Left kidney (tissue), 2 donors: ENCODE data around the gene BFSP2. TPM values are rescaled to one million over a fixed set of nuclear protein-coding genes. Genes with fewer than 3 reads are reported as not detected.
"Not testable (repeated sequence)": the region's sequence is repeated elsewhere in the genome, so short reads cannot be mapped to it uniquely, and the experiment has no call there.

Experiments
- DNase-seq: peaks from one replicate; pipeline ENCODE4 v3.0.0-alpha.2; 2013
- polyA plus RNA-seq: library from polyadenylated mRNA; unstranded; fragments of 120-200 nt; gene quantifications from one replicate; pipeline ENCODE4 v1.2.1, GENCODE V29; 2013; ENCODE audit not compliant: insufficient read length

The BFSP2 gene
- polyA plus RNA-seq, 1 donor: 0.33 TPM

DNA sequence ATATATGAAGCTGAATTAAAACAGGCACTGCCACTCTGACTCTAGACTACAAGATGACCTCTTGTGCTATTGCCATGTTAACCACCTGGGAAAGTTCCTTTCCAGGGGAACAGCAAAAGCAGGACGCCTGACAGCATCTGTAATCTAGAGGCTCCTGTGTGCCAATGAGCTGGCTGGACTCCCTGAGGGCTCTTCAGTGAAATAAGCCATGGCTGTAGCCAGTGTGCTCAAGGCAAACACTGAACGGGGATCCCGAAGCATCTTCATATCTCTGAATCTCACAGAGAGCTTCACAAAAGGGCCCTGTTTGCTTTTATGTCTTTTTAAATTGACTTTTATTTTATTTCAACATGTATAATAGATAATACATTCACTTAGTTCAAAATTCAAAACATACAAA lies 57.2 kb downstream of the BFSP2 start:
- DNase-seq: no peak

DNA sequence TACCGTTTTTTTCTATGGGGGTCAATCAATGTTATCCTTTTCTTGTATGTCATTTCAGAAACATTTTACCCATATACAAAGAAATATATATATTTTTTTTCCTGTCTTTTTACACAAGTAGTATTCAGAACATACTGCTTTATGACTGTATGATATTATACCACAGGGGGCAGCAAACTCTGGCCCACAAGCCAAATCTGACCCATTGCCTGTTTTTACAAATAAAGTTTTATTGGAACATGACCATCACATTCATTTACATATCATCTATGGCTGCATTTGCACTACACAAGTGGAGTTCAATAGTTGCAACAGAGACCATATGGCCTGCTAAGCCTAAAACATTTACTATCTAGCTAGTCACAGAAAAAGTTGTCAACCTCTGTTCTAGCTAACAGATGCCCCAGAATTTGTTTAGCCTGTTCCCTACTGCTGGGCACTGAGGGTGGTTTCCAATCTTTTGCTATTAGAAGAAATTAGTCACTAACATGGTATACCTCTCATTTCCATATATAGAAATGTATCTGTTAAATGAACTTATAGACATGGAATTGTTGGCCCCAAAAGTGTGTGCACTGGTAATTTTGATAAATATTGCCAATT lies 57.7 kb downstream of the BFSP2 start:
- DNase-seq: no peak

DNA sequence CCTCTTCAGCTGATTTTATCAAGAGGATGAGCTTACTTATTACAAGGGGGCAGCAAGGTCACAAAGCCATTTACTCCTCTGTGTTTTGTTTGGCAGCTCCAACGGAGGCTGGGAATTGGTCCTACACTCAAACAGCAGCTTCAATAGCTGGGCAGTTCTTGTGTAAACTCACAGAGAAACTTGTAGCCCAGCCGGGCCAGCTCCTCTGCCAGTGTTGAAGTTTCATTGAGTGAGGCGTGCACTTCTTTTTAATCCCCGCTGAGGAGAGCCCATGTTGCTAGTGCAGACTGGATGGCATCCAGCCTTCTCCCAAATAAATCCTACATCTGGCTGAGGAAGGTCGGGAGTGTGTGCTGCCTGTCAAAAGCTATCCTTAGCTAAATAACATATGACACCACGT lies 59.5 kb downstream of the BFSP2 start:
- DNase-seq: no peak

DNA sequence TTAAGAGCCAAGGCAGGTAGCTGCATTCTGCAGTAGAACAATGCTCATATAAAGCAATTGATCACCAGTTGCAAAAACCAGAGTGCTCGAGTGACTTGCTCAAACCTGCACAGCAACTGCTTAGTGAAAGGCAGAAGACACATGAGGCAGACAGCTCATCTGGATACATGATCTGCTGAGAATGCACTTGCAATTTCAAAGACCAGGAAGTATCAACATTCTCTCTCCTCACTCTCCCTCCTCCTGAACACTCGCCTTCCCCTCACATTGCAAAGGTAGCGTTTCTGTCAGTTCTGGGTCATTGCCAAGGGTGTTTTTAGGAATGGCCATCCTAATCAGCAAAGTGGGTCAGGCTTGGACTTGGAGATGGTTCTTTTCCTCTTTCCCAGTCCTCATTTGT lies 61.0 kb downstream of the BFSP2 start:
- no peak for DNase-seq

DNA sequence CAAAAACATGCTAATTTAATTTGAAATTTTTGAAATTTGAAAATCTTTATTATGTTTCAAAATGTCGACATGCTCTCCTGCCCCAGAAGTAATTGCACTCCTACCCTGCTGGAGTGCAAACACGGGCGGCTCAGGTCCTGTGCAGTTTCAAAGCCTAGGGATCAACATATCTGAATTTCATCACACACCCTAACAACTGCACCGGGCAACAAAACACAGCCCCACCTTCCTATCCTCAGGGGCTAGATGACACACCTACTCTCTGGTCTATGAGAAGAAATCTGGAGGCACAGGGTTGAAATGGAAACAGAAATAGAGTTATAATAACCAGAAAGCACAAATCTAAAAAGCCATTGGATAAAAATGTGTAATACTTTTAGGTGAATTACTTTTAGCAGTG lies 61.4 kb downstream of the BFSP2 start:
- no peak for DNase-seq

DNA sequence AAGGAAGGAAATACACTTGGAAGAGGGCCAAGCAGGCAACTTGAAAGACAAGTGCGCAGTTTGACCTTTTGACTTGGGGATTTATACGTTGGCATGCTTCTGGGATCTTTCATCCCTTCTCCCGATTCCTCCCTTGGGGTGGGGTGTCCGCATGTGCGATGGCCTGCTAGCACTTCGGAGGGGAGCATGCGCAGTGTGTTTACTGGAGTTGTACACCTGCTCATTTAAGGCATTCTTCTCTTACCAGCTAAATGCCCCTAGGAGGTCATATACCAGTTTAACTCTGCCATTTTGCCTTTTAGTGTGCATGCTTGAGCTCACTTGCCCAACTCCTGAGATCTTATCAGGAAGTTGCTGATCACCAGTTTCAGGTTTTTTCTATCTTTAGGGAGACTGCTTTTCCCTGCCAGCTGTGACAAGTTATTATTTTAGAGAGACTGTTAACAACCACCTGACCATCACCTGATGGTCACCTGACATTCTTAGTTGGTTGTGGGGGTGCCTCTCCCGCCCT lies 63.5 kb downstream of the BFSP2 start:
- no peak for DNase-seq

DNA sequence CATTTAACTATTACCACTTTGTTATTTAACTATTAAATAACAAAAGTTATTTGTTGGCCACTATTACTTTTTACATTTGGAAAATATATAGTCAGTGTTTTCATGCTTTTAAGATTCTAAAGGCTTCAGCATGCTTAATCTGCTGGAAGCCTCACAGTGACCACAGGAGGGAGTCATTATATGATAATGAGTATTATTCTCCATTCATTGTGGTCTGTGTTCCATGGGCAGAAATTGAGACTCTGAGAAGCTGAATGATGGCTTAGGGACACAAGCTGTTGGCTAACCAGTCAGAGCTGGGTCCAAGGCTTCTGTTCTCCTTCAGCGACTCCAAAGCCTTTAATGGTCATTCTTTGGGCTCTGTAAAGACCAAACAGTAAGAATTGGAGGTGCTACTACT lies 64.7 kb downstream of the BFSP2 start:
- DNase-seq: no peak

DNA sequence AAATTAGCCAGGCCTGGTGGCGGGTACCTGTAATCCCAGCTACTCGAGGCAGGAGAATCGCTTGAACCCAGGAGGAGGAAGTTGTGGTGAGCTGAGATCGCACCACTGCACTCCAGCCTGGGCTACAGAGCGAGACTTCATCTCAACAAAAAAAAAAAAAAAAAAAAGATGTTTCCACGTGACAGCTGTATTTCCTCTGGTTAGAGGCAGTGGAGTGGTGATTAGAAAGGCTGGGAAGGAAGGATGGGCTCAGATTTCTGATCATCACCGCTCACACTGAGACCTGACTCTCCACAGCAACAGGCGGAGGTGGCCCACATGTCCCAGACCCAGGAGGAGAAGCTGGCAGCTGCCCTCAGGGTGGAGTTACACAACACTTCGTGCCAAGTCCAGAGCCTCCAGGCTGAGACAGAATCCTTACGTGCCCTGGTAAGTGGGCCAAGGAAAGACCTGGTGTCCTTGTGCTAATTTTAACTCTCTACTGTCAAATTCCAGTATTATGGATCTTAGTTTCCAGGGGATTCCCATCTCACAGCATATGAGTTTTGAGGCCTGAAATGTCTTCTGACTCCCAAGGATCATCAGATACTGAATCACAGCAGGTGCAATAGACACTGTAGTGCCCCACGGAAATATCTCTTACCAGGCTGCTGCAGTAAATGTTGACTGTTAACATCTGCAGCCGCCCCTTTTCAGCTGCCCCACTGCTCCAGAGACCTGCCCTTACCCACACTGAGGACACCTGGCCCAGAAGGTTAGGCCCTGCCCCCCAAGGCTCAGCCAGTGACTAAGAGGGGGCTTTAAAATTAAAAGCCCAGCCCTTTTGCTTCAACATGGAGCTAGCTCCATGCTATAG lies 66.9 kb downstream of the BFSP2 start:
- no peak for DNase-seq

DNA sequence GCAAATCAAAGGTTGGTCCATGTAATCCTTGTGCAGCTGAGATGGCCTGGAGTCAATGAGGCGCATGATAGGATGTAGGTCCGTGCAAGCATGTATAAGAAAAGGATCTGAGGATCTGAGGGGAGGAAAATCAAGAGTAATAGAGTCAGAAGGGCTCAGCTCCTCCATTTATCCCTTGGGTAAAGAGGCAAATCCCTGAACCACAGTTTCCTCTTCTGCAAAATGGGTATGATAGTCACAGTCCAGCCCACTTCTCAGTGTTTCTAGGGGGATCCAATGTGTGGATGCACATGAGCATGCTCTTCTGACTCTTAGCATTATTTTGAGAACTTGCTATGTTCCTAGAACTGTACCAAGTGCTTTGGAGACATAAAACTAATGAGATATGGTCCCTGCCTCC lies 67.9 kb downstream of the BFSP2 start:
- DNase-seq: no peak

DNA sequence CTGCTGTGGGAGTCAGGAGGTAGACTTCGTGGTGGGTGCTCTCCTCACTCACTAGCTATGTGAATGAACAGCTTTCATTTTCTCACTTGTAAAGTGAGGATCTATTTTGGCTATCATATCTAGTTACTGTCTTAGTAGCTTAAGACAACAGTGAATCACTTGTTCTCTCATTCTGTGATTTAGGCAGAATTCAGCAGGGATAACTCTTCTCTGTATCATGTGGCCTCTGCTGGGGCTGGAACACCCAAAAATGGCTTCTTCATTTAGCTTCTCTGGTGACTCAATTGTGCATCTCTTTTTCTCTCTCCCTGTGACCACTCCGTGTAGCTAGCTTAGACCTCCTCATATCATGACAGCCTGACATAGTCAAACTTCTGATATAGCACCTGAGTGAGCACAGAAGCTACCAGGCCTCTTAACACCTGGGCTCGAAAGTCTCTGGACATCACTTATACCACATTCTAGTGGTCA lies 68.4 kb downstream of the BFSP2 start:
- no peak for DNase-seq

DNA sequence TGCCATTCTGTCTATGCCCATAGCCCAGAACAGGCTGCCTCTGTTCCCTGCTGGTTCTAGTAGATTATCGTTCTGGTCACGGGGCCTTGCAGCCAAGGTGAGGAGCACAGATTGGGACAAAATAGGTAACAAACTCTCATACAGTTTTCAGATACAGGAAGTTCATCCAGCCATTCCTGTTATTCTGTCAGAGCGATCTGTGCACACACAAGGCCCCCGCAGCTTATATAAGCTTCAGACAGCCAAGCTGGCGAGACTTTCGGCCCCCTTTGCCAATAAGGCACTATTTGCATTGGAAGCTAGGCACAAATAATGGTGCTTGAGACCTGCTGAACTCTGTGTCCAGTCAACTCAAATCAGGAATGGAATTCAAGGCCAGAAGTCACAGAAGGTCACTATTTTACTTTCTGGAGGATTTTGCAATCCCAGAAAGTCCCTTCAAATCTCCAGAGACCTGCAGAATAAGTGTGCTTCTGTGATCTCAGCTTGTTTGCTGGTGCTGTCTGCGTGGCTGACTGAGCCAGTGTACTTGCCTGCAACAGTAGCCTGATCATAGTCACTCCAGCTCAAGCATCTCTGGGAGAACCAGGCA lies 69.4 kb downstream of the BFSP2 start:
- DNase-seq: no peak

DNA sequence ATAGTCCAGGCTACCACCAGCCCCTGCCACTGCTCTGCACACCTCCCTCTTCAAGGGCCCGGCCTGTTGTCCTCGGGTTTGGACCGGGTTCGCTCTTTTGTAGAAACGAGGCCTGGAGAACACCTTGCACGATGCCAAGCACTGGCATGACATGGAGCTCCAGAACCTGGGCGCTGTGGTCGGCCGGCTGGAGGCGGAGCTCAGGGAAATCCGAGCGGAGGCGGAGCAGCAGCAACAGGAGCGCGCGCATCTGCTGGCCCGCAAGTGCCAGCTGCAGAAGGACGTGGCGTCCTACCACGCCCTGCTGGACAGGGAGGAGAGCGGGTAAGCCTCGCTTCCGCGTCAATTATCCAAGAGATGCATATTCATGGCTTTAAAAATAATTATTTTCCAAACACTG lies 72.4 kb downstream of the BFSP2 start:
- DNase-seq: no peak

DNA sequence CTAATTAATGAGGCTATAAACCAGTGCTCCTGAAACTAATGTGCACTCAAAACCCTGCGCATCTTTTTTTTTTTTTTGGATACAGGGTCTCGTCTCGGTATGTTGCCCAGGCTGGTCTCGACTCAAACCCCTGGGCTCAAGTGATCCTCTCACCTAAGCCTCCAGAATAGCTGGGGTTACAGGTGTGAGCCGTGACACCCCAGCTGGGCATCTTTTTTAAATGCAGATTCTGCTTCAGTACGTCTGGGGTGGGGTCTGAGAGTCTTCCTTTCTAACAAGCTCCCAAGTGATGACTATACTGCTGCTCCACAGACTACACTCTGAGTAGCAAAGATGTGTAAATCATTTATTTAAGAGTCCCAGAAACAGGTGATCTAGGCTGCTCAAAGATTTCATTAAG lies 73.0 kb downstream of the BFSP2 start:
- no peak for DNase-seq

DNA sequence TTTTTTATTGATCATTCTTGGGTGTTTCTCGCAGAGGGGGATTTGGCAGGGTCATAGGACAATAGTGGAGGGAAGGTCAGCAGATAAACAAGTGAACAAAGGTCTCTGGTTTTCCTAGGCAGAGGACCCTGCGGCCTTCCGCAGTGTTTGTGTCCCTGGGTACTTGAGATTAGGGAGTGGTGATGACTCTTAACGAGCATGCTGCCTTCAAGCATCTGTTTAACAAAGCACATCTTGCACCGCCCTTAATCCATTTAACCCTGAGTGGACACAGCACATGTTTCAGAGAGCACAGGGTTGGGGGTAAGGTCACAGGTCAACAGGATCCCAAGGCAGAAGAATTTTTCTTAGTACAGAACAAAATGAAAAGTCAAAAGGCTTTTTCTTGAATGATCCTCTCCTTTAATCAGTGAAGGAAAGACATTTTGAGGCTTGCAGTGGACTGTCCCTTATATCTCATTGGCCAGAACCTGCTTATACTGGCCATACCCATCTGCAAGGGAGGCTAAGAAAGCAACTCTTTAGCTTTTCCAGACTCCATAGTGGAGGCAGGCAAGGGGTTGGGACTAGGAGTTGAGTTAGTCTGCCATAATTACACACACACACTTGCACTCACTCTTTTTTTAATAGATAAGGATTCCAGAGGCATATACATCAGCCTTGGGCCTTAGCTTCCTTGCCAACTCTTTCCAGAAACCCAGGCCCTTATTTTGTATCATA lies 73.8 kb downstream of the BFSP2 start:
- DNase-seq: not testable (repeated sequence)

DNA sequence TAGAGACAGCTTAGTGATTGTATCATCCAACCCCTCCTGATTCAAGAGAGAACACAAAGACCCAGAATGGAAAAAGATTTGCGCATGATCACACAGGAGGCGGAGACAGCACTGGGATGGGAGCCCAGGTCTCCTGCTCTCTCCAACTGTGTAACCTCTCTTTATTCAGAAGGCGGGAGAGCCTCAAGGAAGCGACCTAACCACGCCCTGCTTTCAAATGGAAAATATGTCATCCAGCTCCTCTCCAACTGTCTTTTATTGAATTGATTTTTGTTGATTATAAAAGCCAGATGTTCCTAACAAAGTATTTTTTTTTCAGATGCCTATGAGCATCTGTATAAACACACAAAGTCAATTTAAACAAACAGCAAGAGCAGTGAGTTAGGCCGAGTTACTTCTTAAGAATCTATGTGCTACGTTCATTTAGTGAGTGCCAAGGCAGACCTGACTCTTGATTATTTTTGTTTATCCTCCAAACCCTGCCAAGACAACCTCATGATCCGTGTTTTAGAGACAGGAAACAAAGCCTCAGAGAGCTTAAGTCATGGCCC lies 74.5 kb downstream of the BFSP2 start:
- DNase-seq: no peak

DNA sequence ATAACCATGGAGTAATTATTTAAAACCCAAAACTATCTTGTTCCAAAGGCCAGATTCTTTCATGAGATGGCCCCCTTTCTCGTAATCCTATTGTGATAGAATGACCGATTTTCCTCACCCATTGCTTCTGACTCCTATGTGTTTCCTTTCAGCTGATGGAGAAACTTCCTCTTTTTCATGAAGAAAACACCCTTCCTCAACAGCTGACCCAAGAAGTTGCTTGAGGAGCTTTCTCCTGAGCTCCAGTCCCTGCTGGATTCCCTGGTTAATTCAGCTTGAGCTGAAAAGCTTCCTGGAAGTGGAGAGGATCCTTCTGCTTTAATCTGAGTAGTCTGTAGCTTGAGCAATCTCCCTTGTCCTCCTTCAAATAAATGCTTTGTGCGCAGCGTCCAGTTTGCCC lies 75.0 kb downstream of the BFSP2 start:
- DNase-seq: no peak

DNA sequence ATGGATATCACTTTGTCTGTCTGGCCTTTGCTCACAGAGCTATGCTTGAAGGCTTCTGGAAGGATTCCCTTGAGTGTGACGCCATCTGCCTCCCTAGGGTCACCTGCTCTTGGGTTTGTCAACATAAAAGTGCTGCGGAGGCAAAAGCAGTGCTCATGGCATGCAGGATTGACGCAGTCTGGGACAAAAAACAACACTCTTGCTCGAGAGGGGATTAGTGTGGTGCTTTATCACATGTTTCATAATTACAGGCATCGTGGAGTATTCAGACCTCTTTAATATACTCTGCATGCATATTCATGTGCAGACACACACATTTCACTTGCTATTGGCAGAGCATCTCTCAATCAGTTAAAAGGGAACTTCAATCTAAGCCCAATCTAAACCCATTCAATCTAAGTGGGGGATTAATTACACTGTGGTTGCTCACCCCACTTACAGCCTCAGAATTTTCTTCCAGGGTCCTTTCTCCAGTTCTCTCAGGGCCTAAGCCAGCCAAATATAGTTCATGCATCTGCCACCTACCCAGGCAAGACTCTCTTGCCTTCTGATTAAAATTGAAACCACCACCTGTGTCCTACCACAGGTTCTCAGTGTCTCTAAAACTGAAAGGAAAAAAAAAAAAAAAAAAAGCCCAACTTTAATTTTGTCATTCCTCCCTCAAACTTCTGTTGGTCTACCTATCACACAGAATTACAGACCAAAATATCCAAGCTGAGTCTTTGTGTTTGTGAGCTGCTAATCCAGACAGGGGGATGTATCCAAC lies 75.6 kb downstream of the BFSP2 start:
- DNase-seq: no peak

DNA sequence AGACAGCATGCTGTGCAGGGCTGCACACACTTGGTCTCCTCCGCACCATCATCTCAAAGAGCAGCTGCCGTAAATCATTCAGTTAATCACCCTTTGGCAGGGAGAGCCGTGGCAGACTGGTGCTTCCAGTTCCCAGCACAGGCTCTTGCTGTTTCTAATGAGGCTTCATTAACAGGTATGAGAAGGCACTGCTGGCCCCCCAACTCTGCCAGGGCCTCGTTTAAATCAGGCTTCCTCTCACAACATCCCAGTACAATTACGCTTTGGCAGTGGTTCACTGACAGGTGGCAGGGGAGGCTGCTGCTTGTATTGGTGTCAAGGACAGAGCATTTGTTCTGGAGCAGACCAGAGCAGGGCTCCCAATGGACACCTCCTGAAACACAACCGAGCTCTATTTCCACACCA lies 77.1 kb downstream of the BFSP2 start:
- no peak for DNase-seq

DNA sequence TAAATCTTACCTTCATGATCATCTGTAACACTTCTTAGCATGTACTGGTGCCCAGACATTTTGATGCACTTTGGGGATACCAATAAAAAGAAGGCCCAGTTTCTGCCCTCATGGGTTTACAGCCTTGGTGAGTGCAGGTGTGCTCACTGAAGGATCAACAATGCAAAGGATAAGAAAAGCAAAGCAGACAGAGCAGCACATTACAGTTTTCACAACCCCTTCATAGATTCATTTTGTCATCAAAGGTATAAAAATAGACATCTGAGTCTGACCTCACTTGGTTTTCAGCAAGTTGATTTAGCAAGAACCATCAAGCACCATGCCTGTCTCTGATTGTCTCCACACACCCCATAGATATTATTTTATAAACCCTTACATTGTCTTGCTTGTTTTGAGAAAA lies 77.6 kb downstream of the BFSP2 start:
- DNase-seq: no peak

DNA sequence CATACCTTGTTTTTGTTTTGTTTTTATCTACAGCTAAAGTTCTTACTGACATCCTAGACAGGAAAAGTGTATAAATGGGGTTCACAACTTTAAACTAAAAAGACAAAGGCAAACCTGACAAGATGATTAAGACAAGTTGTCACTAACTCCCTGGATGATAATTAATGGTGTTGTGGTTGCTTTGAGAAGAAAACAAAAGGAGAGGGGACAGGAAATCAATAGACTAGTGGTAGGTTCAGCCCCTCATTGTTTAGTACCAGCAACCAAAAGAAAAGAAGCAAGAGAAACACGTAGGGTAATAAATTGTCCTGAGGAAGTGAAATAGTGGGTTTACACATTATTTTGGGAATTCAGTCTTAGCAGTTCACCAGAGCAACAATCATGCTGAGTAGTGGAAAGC lies 78.8 kb downstream of the BFSP2 start:
- DNase-seq: no peak

DNA sequence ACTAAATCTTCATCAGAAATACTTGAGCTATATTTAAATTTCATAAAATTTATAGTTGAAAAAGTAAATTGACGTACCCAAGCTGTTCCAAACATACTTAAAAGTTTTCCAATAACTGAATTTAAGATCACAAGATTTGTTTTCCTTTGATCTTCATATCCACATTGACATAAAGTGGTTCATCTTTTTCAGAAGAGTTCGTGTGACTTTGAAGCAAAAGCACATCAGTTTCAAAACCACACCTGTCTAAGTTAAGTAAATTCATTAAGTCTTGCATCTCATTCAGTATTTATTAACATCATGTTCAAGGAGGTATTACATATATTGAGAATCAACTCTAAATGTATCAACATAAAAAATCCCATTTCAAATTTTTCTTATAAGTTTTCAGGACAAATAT lies 79.5 kb downstream of the BFSP2 start:
- no peak for DNase-seq
